HCT116 (cell line): ENCODE data around the gene NLGN2. TPM values are rescaled to one million over a fixed set of nuclear protein-coding genes. Genes with fewer than 3 reads are reported as not detected.

Experiments
- ATAC-seq: fragments of 200-7000 bp; cut with Tn5 transposase; 2 replicates; pipeline ENCODE4 v1.9.1; 2020; ENCODE audit warnings: mild to moderate bottlenecking, moderate library complexity
- BruUV-seq: library from RNA; stranded (reverse); fragments of 400-500 nt; replicated peaks from 2 replicates; lab custom pipeline; 2021; lab: Mats Ljungman, UMichigan
- CTCF ChIA-PET: fragments of 300-600 bp; sonication (Branson Sonifier 250); formaldehyde crosslinking; loops from one replicate; lab custom pipeline; 2021; ENCODE audit warnings: antibody characterized with exemption; lab: Charles Lee
- POLR2A ChIA-PET: fragments of 300-600, 350-600 bp; sonication (Branson Sonifier 250); formaldehyde crosslinking; loops from one replicate; lab custom pipeline; 2021; ENCODE audit warnings: antibody characterized with exemption; lab: Charles Lee
- RAD21 ChIA-PET, 2 experiments: fragments of 300-600 bp; sonication (Branson Sonifier 250); formaldehyde crosslinking; loops; one replicate each; lab custom pipeline; 2023; ENCODE audit warnings: low total read pairs in 2 of 2; ENCODE audit not compliant: uncharacterized antibody in 2 of 2, unreplicated experiment in 2 of 2, low non-redundant PET in 1 of 2; lab: Charles Lee
- DNase-seq: peaks from one replicate; pipeline ENCODE4 v3.0.0-alpha.2; 2010; ENCODE audit warnings: low read depth, low spot score
- H2AFZ ChIP-seq: fragments of 200-600 bp; shearing (Covaris generic), sonication (generic); 2 replicates; pipeline ENCODE4 v1.6.1; 2017; ENCODE audit warnings: low read depth, mixed run types, mixed read lengths, antibody characterized with exemption, low read length; ENCODE audit not compliant: poor library complexity, severe bottlenecking
- H3K27ac ChIP-seq: 2 replicates; pipeline ENCODE4 v1.5.1; 2012; ENCODE audit warnings: low read depth, low read length
- H3K27me3 ChIP-seq: fragments of 200-600 bp; sonication (generic); 2 replicates; pipeline ENCODE4 v1.6.1; 2016; ENCODE audit warnings: mixed run types, low read length, mixed read lengths; ENCODE audit not compliant: insufficient read depth
- H3K36me3 ChIP-seq, 2 experiments: fragments of 200-500 bp in 1 of 2; fragments of 200-600 bp in 1 of 2; sonication (Bioruptor generic) in 1 of 2; sonication (generic) in 1 of 2; 2 replicates each; pipeline versions ENCODE4 v1.5.1 to v1.6.1; 2014 to 2016; ENCODE audit warnings: low read length in 2 of 2, inconsistent platforms in 1 of 2, mixed read lengths in 1 of 2, mixed run types in 1 of 2; ENCODE audit not compliant: insufficient read depth in 2 of 2, control insufficient read depth in 1 of 2
- H3K4me1 ChIP-seq, 2 experiments: fragments of 200-600 bp in 1 of 2; sonication (generic) in 1 of 2; 2 replicates each; pipeline versions ENCODE4 v1.5.1 to v1.6.1; 2012 to 2017; ENCODE audit warnings: low read length in 2 of 2, inconsistent platforms in 1 of 2, mild to moderate bottlenecking in 1 of 2, mixed read lengths in 1 of 2, mixed run types in 1 of 2, moderate library complexity in 1 of 2; ENCODE audit not compliant: insufficient read depth in 2 of 2, control insufficient read depth in 1 of 2
- H3K4me2 ChIP-seq: fragments of 200-600 bp; sonication (generic); 2 replicates; pipeline ENCODE4 v1.6.1; 2017; ENCODE audit warnings: mixed run types, low read length, mixed read lengths
- H3K4me3 ChIP-seq, 2 experiments: fragments of 200-600 bp in 1 of 2; sonication (generic) in 1 of 2; replicated peaks in 1 of 2; 2 replicates each; pipeline ENCODE4 v1.5.1; 2011 to 2016; ENCODE audit warnings: low read length in 2 of 2, control low read depth in 1 of 2, low read depth in 1 of 2, mild to moderate bottlenecking in 1 of 2, mixed read lengths in 1 of 2, mixed run types in 1 of 2
- H3K79me2 ChIP-seq: fragments of 200-600 bp; sonication (generic); 2 replicates; pipeline ENCODE4 v1.6.1; 2017; ENCODE audit warnings: mild to moderate bottlenecking, mixed run types, low read length, moderate library complexity, mixed read lengths; ENCODE audit not compliant: insufficient read depth
- H3K9ac ChIP-seq: fragments of 200-600 bp; sonication (generic); 2 replicates; pipeline ENCODE4 v1.6.1; 2016; ENCODE audit warnings: low read length, mixed read lengths
- H3K9me2 ChIP-seq: fragments of 200-600 bp; sonication (generic), shearing (Covaris generic); 2 replicates; pipeline ENCODE4 v1.6.1; 2017; ENCODE audit warnings: mixed run types, mild to moderate bottlenecking, moderate library complexity; ENCODE audit not compliant: insufficient read depth
- H3K9me3 ChIP-seq, 2 experiments: fragments of 200-500 bp in 1 of 2; fragments of 200-600 bp in 1 of 2; sonication (Bioruptor generic) in 1 of 2; sonication (generic) in 1 of 2; 2 replicates each; pipeline ENCODE4 v1.6.1; 2014 to 2017; ENCODE audit warnings: low read length in 2 of 2, mixed read lengths in 2 of 2, inconsistent platforms in 1 of 2, low read depth in 1 of 2, mild to moderate bottlenecking in 1 of 2, mixed run types in 1 of 2, moderate library complexity in 1 of 2; ENCODE audit not compliant: control insufficient read depth in 1 of 2, insufficient read depth in 1 of 2
- H4K20me1 ChIP-seq: fragments of 200-600 bp; sonication (generic), shearing (Covaris generic); 2 replicates; pipeline ENCODE4 v1.6.1; 2017; ENCODE audit warnings: mixed run types, mild to moderate bottlenecking, moderate library complexity; ENCODE audit not compliant: insufficient read depth
- ATF3 ChIP-seq: IDR thresholded peaks from 2 replicates; pipeline ENCODE4 v1.6.1; 2012
- CBX3 ChIP-seq: IDR thresholded peaks from 2 replicates; pipeline ENCODE4 v1.6.1; 2012; ENCODE audit warnings: low read depth
- CEBPB ChIP-seq: IDR thresholded peaks from 2 replicates; pipeline ENCODE4 v1.6.1; 2012; ENCODE audit warnings: low read depth
- CTCF ChIP-seq, 3 experiments: fragments of 200-600 bp in 1 of 3; sonication (generic) in 1 of 3; IDR thresholded peaks in 2 of 3; conservative IDR thresholded peaks in 1 of 3; 2 replicates each; pipeline ENCODE4 v1.5.1; 2012 to 2017; ENCODE audit warnings: low read depth in 2 of 3, low read length in 2 of 3, antibody characterized with exemption in 1 of 3, borderline replicate concordance in 1 of 3, control low read depth in 1 of 3, mild to moderate bottlenecking in 1 of 3, mixed read lengths in 1 of 3, mixed run types in 1 of 3, moderate library complexity in 1 of 3; ENCODE audit not compliant: insufficient read depth in 1 of 3
- ELF1 ChIP-seq: IDR thresholded peaks from 2 replicates; pipeline ENCODE4 v1.6.1; 2012; ENCODE audit warnings: low read depth, borderline replicate concordance
- EZH2 ChIP-seq: fragments of 200-600 bp; sonication (generic); IDR thresholded peaks from 2 replicates; pipeline ENCODE4 v1.6.1; 2017; ENCODE audit warnings: antibody characterized with exemption, mixed run types
- EZH2phosphoT487 ChIP-seq: fragments of 200-600 bp; IDR thresholded peaks from 2 replicates; pipeline ENCODE4 v1.6.1; 2018; ENCODE audit warnings: antibody characterized with exemption, borderline replicate concordance
- FOSL1 ChIP-seq: IDR thresholded peaks from 2 replicates; pipeline ENCODE4 v1.6.1; 2012; ENCODE audit warnings: low read depth
- MAX ChIP-seq: IDR thresholded peaks from 2 replicates; pipeline ENCODE4 v1.6.1; 2012
- RAD21 ChIP-seq: IDR thresholded peaks from 2 replicates; pipeline ENCODE4 v1.6.1; 2012; ENCODE audit warnings: low read depth, mild to moderate bottlenecking
- SIN3A ChIP-seq: IDR thresholded peaks from 2 replicates; pipeline ENCODE4 v1.6.1; 2012; ENCODE audit warnings: low read depth
- SP1 ChIP-seq: IDR thresholded peaks from 2 replicates; pipeline ENCODE4 v1.6.1; 2012; ENCODE audit warnings: low read depth
- TCF7L2 ChIP-seq: IDR thresholded peaks from 2 replicates; pipeline ENCODE4 v1.7.0; 2011; ENCODE audit warnings: borderline replicate concordance, inconsistent platforms; ENCODE audit not compliant: insufficient read depth, insufficient read length; ENCODE audit errors: extremely low read depth
- YY1 ChIP-seq: IDR thresholded peaks from 2 replicates; pipeline ENCODE4 v1.6.1; 2011; ENCODE audit warnings: low read length, low read depth, moderate library complexity, mild to moderate bottlenecking; ENCODE audit not compliant: insufficient replicate concordance; ENCODE audit errors: extremely low read depth
- ZFX ChIP-seq: fragments of 450-650 bp; IDR thresholded peaks from 2 replicates; pipeline ENCODE4 v1.6.1; 2017
- ZNF274 ChIP-seq: fragments of 200-500 bp; sonication (Bioruptor generic); IDR thresholded peaks from 2 replicates; pipeline ENCODE4 v1.6.1; 2014; ENCODE audit warnings: mild to moderate bottlenecking, low read depth, low read length, inconsistent platforms
- intact Hi-C: fragments of 100-400 bp; cut with micrococcal nuclease; formaldehyde crosslinking; loops from 2 replicates; pipeline ENCODE4 v1.10.0; 2022
- total RNA-seq: library from RNA; stranded (reverse); gene quantifications from one replicate; pipeline ENCODE4 v1.2.1, GENCODE V29; 2021; ENCODE audit not compliant: unreplicated experiment
- TF ChIP-seq, protein P1 (sequence below): IDR thresholded peaks from 2 replicates; pipeline ENCODE4 v1.6.1; 2011; ENCODE audit warnings: mild to moderate bottlenecking, low read length, moderate library complexity; ENCODE audit not compliant: insufficient replicate concordance; ENCODE audit errors: extremely low read depth
- TF ChIP-seq, protein P2 (sequence below): IDR thresholded peaks from 2 replicates; pipeline ENCODE4 v1.6.1; 2012; ENCODE audit warnings: low read depth

NLGN2 gene
- total RNA-seq, 1 experiment from 2014 or later, result 60.5 TPM

DNA sequence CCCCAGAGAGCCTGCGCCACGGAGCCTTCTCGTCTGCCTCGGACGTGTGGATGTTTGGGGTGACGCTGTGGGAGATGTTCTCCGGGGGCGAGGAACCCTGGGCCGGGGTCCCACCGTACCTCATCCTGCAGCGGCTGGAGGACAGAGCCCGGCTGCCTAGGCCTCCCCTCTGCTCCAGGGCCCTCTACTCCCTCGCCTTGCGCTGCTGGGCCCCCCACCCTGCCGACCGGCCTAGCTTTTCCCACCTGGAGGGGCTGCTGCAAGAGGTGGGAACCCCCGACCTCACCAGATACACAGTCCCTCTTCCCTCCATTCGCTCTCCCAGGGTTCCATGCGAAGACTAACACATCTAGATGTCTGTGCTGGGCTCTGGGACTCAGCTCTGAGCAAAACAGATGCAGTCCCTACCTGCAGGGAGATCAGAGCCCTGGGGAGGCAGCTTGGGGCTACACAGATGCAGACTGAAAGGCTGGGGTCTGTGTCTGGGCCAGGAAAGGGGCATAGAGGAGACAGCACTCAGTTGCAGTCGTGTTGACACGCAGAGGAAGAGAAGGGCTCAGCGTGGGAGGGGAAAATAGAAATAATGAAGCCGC lies 23.1 kb upstream of the NLGN2 start:
- CTCF ChIA-PET, result no interaction called here

More for the DNA sequence above, 23.1 kb upstream of the NLGN2 start:
- Histone ChIP-seq H3K4me1 (peaks cover 8 to 26% of the 10 kb centered on the region in 2 experiments; a peak in 3 of 4 replicates), H3K9me2 (no peaks in the 10 kb centered on the region), H3K9ac (no peak overlapping the region), H2AFZ (no peak overlapping the region), H3K4me3 (no peak overlapping the region), H3K36me3 (peaks cover 3 to 18% of the 10 kb centered on the region in 2 experiments; a peak in 2 of 4 replicates), H3K27me3 (no peaks in the 10 kb centered on the region), H3K9me3 (0 out of 4 replicates have a peak, but pooled peaks cover 0 to 2% of the 10 kb centered on the region in 2 experiments), H4K20me1 (no peaks in the 10 kb centered on the region), H3K4me2 (no peak overlapping the region), H3K27ac (no peak overlapping the region), H3K79me2 (peaks cover 8% of the 10 kb centered on the region; the same call in 1 of the 2 replicates)
- TF ChIP-seq YY1, result no peak
- TF ChIP-seq, protein P1, sequence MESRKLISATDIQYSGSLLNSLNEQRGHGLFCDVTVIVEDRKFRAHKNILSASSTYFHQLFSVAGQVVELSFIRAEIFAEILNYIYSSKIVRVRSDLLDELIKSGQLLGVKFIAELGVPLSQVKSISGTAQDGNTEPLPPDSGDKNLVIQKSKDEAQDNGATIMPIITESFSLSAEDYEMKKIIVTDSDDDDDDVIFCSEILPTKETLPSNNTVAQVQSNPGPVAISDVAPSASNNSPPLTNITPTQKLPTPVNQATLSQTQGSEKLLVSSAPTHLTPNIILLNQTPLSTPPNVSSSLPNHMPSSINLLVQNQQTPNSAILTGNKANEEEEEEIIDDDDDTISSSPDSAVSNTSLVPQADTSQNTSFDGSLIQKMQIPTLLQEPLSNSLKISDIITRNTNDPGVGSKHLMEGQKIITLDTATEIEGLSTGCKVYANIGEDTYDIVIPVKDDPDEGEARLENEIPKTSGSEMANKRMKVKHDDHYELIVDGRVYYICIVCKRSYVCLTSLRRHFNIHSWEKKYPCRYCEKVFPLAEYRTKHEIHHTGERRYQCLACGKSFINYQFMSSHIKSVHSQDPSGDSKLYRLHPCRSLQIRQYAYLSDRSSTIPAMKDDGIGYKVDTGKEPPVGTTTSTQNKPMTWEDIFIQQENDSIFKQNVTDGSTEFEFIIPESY, result no peak
- TF ChIP-seq CBX3, result no peak
- no peak for TF ChIP-seq CEBPB
- TF ChIP-seq FOSL1, result no peak
- TF ChIP-seq TCF7L2, result no peak
- TF ChIP-seq EZH2, result no peak
- no peak for TF ChIP-seq ZFX
- no peak for TF ChIP-seq EZH2phosphoT487
- TF ChIP-seq CTCF (IDR thresholded peaks at IDR 0.05 in 2 of 3, conservative IDR thresholded peaks at IDR 0.05 in 1 of 3; ENCODE audit: borderline replicate concordance in 1 of 3, insufficient read depth in 1 of 3, low read depth in 2 of 3, low read length in 2 of 3), result no peak
- TF ChIP-seq RAD21, result no peak
- TF ChIP-seq ELF1, result no peak
- no peak for TF ChIP-seq ZNF274
- no peak for TF ChIP-seq SIN3A
- TF ChIP-seq, protein P2, sequence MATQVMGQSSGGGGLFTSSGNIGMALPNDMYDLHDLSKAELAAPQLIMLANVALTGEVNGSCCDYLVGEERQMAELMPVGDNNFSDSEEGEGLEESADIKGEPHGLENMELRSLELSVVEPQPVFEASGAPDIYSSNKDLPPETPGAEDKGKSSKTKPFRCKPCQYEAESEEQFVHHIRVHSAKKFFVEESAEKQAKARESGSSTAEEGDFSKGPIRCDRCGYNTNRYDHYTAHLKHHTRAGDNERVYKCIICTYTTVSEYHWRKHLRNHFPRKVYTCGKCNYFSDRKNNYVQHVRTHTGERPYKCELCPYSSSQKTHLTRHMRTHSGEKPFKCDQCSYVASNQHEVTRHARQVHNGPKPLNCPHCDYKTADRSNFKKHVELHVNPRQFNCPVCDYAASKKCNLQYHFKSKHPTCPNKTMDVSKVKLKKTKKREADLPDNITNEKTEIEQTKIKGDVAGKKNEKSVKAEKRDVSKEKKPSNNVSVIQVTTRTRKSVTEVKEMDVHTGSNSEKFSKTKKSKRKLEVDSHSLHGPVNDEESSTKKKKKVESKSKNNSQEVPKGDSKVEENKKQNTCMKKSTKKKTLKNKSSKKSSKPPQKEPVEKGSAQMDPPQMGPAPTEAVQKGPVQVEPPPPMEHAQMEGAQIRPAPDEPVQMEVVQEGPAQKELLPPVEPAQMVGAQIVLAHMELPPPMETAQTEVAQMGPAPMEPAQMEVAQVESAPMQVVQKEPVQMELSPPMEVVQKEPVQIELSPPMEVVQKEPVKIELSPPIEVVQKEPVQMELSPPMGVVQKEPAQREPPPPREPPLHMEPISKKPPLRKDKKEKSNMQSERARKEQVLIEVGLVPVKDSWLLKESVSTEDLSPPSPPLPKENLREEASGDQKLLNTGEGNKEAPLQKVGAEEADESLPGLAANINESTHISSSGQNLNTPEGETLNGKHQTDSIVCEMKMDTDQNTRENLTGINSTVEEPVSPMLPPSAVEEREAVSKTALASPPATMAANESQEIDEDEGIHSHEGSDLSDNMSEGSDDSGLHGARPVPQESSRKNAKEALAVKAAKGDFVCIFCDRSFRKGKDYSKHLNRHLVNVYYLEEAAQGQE, result no peak
- no peak for TF ChIP-seq SP1
- TF ChIP-seq ATF3, result no peak
- TF ChIP-seq MAX, result no peak
- BruUV-seq, result no TSS peak
- RAD21 ChIA-PET, result no interaction called here
- ATAC-seq (no peak), DNase-seq (no peak)
- POLR2A ChIA-PET, result interaction anchor here (1.6 kb wide), 1 partner anchor 8 kb away, joined by 3 read pairs; no protein-coding TSS in a partner anchor
- intact Hi-C loops, result no loop called here
